Activated naive CD4-positive, alpha-beta T cell treated with anti-CD3 and anti-CD28 coated beads, Interleukin-2, amount 50 U/mL, for 16 hours (primary cell): Measurements from ENCODE around the gene GNAT1.
A peak's percentile ranks its signal among the peaks of the same experiment; 100 is the strongest.
"Not testable (repeated sequence)": the region's sequence is repeated elsewhere in the genome, so short reads cannot be mapped to it uniquely, and the experiment has no call there.

Source experiments
- DNase-seq: peaks from one replicate; pipeline ENCODE4 v3.0.0-alpha.2; 2020

Gene GNAT1

DNA sequence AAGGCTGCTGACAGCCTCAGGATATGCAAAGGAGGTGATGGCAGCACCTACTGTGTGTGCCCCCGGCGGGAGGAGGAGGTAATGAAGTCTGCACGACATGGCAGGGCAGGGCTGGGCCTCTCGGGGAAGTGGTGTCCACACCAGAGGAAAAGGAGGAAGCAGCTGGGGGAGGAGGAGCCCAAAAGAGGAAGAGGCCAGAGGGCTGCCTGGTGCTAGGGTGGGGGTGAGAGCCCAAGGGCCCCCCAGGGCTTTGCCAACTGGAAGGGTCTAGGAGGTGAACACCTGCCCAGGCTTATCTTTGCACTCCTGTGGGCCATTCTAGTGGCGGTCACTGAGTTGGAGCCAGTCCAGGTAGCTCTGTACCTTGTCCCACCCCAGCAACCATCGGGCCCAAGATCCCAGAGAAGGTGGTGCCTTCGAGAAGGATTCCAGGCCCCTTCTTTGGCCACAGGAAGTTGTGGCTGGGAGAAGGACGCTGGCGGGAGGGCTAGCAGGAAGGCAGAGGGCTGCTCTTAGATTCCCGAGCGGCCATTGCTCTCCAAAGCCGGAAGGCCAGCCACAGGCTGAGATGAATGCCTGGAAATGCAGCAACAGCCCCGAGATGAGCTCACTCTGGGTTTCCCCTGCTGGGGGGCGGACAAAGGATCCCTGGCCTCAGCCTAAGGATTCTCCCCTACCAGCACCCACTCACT, 51.6 kb downstream of the GNAT1 start:
- no peak for DNase-seq

DNA sequence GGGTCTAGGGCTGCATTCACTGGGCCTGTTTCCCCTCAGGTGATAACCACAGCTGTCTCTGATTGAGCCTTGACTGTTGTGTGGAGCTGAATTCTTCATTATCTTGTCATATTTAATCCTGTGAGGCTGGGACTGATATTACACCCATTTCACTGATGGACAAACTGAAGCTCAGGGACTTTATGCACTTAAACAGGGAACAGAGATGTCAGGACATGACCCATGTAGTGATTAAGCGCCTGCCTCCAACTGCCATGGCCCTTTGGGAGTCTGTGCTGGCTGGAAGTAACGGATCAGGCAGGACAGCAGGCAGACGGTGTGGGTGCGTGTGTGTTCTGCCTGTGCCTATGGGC, 52.1 kb downstream of the GNAT1 start:
- no peak for DNase-seq

DNA sequence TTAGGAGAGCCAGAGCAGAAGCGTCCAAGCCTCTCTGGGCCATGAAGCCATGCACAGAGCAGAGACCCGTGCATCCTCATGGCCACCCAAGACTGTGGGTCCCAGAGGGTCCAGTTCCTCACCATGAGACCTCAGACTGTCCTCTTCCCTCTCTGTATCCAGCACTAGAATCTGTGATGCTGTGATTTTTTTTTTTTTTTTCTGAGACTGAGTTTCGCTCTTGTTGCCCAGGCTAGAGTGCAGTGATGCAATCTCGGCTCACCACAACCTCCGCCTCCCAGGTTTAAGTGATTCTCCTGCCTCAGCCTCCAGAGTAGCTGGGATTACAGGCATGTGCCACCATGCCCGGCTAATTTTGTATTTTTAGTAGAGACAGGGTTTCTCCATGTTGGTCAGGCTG, 53.4 kb downstream of the GNAT1 start:
- not testable (repeated sequence) for DNase-seq

DNA sequence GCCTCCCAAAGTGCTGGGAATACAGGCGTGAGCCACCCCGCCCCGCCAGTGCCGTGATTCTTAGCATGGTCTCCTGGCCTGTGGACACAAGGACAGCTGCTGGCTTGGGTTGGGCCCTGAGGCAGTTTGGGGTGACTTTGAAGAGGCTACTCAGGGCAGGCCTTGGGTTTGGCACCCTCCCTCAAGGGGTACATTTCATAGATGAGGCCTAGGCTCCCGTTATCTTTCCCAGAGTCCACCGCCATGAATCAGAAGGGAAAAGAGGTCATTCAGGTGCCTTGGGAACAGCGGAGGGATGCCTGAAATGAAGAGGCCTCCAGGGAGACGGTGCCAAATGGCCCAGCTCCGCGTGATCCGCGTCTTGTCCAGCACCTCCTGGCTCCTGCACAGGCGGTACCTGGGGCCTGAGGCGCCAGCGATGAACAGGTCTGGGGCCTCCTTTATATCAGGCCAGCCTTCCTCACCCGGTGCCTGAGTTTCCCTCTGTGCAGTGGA, 53.9 kb downstream of the GNAT1 start:
- DNase-seq, result no peak

DNA sequence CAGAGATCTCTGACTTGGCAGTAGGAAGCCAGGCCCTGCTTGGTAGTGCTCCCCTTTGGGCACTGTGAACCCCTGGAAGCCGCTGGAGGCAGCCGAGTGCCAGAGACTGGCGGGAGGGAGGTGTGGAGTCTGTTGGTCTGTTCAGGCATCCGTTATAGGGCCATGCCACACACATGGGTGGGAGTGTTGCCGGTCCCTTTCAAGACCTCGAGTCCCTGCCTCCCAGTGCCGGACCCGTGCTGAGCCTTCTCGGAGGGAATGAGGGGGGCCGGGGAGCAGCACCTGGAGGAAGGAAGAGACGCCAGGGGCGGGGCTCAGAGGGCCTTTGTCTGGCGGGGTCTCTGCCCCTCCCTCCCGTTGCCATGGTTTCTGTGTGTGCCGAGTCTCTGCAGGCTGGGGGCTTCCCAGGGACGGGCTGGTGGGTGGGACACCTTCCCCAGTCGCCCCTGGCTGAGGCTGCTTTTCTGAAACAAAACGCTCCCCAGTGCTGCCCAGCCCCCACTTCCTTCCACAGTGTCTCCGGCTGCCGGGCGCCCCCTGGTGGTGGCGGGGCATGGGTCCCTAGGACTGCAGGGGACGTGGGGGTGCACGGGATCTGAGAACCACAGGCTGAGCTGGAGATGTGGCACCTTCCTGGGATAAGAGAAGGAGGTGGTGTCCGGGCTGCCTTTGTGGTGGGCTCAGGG, 54.6 kb downstream of the GNAT1 start:
- DNase-seq, result peak; percentile 96

DNA sequence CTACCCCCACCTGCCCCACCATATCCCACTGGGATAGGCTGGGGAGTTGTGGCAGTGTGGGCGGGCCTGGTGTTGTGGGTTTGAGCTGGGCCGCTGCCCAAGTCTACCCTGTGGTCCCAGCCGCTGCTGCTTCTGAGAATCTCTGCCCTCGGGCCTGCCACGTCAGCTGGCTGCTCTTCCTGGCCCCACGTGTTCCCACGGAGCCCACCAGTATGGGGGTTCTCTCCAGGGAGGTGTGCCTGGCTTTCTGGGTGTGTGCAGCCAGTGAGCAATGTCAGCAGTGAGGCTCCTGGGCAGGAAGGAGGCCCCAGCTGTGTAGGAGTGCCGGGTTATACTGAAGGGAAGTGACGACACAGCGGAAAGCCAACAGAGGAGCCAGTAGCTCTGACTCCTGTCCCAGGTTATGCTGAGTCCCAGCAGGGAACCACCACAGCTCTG, 55.1 kb downstream of the GNAT1 start:
- DNase-seq, result peak; percentile 85
